Stimulated activated CD4-positive, alpha-beta T cell treated with anti-CD3 and anti-CD28 coated beads, TNF-alpha, amount 100 ng/mL, for 48 hours (primary cell): ENCODE data around the gene DPYD.

Experiments
- DNase-seq, 3 donors: peaks; one replicate each; pipeline ENCODE4 v3.0.0-alpha.2; 2020; ENCODE audit warnings: low read depth in 3 of 3

The DPYD gene

DNA sequence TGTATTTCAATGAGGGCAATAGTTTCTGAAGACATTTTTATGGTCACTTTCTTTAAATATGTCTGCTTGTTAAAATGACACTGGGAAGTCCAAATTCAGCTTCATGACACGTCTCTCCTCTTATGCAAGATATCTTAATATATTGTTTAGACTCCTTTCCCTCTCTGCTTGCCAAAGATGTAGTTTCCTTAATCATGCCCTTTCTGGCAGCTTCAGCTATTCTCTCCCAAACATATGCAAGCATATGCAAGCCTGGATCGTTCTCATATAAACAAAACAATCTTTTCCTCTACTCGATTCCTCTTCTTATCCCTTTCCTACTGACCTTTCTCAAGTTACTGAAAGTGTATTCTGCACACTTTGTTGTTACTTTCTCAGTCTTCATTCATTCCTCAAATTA is 827.1 kb downstream of the DPYD start:
- DNase-seq, result no peak

DNA sequence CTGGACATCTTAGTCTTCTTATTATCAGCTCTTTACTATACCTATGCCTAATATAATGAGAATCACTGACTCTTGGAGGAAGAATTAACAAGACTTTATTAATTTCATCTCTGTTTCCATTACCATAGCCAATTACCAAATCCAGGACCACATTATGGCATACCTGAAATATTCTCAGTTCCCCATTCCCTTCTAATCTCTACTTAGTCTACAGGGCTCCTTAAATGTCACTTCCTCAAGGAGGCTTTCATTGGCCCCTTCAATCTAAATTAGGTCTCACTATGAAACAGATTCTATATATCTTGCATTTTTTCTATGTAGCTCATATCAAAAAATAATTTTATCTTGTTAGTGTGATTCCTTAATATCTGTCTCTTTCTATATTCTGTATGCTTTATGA is 828.0 kb downstream of the DPYD start:
- no peak for DNase-seq

DNA sequence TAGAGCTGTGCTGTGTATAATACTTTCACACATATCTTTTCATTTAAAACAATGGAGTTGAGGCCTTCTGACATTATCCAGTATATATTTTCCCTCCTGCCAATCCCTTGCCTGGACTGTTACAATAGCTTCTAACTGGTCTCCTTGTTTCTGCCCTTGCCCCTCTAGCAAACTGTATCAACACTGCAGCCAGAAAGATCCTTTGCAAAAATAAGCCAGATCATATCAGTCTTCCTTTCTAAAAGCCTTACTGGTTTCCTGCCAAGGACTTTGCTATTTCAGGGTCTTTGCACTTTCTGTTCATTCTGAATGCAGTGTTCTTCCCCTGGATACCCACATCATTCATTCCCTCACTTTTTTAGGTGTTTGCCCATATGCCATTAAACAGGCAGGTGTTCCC is 829.2 kb downstream of the DPYD start:
- DNase-seq, result no peak

DNA sequence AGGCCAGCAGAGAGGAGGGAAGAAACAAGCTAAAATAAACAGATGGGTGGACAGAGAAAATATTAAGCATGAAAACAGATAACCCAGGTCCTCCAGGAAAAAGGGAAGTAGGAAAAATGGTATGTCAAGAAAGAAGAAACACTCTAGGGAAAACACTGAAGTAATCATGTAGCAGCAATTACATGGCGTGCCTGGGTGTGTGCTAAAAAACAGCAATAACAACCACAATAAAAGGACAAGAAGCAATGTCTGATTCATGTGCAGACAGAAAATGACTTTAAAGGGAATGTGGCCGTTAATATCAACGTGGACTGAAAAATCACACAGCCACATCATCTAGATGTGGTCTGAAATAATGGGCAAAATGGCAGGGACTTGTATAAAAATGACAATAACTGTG is 829.6 kb downstream of the DPYD start:
- DNase-seq, result no peak

DNA sequence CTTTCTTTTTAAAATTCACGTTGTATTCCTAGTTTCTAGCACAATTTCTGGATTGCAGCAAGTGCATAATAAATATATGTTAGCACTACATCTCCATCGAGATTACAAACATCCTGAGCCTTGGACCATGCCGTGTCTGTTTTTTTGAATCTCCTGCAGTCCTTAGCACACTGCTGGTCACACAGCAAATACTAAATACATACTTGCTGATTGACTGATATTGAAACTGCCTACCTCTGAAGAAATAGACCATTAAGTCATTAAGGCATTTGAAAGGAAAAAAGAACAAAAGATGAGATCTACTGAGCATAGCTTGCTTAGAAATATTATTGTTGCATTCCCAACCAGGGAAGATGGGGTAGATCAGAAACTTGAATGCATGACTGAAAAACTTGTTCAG is 830.1 kb downstream of the DPYD start:
- no peak for DNase-seq

DNA sequence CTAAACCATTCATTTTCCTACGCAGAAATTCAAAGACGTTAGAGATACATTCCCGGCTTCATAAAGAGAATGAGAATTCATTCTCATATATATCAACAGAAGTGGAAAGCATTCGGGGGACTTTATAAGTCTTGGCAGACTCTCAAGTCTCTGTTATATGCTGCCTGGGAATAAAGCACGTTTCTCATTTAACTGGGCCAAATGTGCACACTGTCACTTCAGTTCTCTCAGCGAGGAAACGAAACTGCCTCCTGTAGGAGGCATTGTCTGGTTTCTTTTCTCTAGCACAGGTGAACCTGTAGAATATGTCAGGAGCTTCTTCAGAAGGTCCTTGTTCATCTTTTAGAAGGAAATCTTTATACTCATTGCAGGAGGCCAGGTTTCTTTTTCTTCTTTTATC is 831.7 kb downstream of the DPYD start:
- no peak for DNase-seq

DNA sequence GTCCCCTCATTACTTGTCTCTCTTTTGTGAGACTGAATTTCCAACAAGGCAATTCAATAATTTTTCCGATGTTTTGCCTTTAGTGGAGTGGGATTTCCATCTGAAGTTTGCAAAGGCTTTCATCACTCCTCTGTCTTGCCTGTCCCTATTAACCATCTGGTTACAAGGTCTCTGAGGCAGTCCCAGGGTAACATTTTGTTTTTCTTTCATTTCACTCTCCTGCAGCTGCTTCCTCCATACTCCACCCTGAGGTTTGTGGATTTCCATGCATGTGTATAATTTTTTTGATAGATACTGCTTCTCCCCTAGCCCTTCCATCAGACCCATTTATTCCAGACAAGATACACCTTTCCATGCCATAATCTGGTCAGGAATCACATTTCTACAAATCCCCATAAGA is 832.4 kb downstream of the DPYD start:
- no peak for DNase-seq

DNA sequence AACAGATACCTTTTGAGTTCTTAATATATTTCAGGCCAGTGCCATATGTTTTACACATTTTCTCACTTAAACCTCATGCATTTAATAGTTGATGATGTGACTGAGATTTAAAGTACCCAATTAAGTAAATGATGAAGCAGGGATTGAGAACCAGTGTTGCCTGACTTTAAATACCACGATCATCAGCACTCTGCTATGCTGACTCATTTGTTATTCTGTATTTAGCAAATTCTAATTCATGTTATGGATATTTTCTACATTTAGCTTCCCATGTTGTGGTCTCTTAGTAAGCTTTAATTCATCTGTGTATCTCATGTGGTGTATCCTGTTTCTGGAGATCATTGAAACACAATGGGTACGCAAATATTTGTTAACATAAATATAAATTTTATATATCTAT is 836.3 kb downstream of the DPYD start:
- no peak for DNase-seq

DNA sequence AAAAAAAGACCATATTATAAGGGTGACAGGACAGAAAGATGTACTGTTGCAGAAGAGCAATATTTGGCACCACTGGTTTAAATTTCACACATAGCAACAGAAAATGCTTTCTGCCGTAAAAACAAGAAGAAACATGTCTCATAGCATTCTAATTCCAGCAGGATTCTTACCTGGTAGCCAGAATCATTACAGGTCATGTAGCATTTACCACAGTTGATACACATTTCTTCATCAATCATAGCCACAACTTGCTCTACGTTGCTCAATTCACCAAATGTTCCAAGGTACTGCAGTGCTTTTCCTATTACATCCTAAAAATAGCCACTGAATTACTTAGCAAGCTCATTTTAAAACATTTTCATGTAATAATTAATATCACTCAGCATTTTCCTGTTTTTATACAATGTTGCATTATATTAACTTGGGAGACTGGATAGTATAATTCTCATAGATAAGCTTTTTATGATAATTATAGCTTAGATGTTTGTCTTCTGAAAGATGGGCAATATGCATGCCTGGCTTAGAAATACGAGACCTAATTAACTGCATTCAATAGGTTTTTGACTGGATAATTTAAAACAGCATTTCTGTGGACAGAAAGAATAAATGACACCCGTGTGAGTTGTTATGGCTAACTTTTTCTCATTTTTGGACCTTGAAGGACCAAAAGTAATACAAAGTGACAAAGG is 838.5 kb downstream of the DPYD start:
- no peak for DNase-seq

DNA sequence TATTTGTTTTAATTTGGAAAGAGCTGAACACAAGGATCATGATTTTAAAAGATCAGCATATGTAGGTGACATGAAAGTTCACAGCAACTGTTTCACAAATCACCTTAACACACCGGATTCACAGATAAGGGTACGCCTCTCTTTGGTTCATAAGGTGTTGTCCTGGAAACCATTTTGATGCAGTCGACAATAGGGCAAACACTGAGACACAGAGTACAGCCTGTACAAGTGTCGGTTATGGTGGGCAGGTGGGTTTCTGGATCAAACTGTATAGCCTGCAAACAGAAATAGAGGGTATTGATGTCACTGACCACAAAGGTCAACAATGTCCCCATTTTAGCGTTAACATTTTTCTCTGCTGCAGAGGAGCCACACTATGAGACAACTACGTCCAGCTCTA is 842.0 kb downstream of the DPYD start:
- DNase-seq, result no peak

DNA sequence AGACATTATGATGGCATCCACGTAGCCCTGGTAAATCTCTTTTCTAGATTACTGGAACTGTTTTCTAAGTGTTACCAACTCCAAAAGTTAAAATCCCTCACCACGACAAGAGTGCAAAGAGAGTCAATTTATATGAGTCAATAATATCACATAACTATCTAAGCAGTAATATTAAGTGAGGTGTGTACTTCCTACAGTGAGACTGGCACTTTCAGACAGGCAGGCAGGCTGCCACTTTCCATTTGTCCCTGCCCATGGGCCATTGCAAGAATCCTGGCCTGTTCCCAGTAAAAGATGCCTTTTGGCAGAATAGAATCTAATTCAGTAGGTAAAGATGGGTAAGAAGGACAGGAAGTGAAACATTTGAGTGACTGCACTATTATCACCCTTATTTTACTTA is 843.6 kb downstream of the DPYD start:
- no peak for DNase-seq

DNA sequence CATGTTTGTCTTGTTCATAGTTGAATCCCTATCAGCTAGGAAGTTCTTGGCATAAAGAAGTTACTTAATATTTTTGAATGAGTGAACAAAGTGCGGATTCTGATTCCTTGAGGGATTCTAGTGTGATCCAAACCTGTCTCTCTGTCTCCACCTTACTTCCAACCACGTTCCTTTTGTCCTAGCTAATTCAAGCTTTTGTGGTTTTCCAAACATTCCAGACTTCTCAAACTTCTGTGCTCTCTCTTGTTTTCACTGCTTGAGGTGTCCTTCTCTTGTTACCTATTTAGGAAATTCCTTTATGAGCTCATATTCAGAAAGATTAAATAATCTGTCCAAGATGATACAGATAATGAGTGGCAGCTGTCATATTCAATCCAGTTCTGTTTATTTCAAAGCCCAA is 846.1 kb downstream of the DPYD start:
- DNase-seq, result no peak

DNA sequence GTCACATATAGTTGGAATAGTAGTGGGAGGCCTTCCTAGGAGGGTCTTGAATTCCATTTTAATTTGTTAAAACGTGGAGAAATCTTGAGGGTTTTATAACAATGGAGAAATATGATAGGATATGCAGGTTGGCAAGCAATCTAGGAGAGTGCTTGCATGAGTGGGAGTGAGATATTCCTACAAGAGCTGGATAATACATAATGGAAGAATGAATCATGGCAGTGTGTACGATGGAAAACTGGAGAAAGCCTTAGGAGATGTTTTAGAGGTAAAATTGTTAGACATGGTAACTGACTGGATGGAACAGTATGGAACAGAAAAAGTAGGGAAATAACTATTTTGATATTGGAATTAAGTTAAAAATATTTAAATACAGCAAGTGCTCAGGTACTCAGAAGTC is 846.9 kb downstream of the DPYD start:
- no peak for DNase-seq

DNA sequence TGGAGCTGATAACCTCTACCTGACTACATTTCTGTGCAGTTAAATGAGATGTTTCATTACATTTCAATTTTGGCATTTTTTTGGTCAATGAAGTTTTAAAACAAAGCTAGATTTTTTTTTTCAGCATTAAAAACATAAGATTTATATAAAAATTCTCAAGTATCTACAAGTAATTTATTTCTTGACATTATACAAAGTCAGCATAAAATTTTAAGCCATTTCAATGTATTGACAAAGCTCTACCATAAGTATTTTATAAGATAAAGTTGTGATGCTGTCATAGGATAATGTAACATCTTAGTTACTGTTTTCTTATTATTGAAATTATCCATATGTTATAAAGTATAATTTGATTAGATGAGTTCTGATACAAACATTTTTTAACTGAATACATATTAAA is 847.7 kb downstream of the DPYD start:
- no peak for DNase-seq

DNA sequence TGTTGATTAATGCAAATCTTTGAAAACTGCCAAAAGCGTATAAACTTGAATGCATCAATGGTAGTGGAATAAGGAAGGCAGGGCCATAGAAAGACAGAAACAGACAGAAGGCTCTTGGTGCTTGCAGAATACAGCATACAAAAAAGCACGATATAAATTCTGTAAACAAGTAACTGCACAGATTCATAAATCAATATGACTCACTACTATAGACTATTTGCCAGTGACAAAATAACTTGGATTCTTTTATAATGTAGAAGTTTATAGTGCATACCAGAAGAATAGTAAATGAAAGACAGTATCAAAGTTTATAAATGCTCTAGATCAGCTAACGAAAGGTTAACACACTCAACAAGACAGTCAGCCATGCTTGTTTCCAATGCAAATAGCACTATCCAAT is 849.7 kb downstream of the DPYD start:
- no peak for DNase-seq

DNA sequence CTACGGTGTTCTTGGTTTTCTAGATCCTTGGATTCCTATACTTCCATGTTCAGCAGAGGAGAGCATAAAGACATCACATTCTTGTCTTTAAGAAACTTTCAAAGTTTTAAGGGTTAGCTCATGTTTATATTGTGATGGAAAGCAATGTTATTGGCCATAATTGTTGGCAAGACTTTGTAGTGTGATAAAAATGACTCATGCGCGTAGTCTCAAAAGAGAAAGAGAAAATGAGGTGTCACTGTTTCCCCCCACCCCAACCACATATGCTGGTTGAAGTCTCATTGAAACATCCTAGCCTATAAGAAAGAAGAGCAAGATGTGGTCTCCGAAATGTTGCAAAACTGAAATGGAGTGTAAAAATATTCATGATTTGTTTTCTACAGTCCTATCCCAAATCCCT is 850.5 kb downstream of the DPYD start:
- no peak for DNase-seq

DNA sequence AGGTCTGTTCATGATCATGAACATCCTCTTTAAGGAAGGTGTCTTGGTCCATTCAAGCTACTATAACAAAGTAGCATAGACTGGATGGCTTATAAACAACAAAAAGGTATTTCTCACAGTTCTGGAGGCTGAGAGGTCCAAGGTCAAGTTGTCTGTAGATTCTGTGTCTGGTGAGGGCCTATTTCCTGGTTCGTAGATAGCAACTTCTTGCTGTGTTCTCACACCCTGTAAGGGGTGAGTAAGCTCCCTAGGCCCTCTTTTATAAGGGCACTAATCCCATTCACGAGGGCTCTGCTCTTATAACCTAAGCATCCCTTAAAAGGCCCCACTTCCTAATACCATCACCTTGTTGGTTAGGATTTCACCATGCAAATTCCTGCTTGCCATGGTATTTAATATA is 851.5 kb downstream of the DPYD start:
- no peak for DNase-seq

DNA sequence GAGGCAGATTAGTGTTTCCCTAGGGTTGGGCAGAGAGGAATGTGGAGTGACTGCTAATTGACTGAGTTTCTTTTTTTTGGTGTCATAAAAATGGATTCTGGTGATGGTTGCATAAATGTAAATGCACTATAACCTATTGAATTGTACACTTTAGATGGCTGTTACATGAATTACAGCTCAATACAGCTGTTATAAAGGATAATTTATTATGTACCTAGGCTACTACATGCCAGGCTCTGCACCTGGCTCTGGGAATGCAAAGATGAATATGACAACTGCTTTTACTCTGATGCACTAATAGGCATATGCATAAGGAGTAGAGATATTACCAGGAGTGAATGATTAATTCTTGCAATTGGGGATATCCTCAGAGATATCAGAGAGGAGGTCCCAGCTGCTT is 854.0 kb downstream of the DPYD start:
- no peak for DNase-seq

DNA sequence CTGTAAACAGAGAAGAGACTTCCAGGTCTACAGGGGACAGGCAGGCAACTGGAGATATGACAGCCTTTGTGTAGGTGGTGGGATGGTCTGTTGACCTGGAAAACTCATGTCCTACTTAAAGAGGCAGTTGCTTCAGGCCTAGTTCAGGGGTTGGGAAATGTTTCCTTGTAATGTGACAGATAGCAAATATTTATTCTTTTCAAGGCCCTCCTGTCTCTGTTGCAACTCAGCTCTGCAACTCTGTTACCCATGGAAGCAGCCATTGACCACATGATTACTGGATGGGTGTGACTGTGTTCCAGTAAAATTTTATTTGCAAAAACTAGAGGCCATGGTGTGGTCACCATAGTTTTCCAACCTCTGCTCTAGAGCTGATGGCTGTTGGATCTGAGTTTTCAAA is 857.3 kb downstream of the DPYD start:
- no peak for DNase-seq

DNA sequence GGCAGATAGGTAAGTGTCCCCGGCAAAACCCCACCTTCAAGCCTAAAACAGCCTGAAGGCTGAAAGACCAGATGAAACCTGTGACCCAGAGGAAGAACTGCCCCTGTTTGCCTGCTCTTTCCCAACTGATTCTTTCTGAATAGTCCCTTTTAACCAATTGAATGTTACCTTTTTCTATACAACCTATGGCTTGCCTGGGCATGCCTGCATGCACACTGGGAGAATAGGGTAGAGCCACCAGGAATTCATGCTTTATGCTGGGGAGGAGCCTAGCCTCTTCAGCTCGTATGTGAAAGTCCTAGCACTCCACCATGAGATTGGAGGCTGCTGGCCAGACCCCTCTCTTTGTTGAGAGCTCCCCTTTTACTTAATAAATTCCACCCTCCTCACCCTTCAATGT is 859.2 kb downstream of the DPYD start:
- no peak for DNase-seq

DNA sequence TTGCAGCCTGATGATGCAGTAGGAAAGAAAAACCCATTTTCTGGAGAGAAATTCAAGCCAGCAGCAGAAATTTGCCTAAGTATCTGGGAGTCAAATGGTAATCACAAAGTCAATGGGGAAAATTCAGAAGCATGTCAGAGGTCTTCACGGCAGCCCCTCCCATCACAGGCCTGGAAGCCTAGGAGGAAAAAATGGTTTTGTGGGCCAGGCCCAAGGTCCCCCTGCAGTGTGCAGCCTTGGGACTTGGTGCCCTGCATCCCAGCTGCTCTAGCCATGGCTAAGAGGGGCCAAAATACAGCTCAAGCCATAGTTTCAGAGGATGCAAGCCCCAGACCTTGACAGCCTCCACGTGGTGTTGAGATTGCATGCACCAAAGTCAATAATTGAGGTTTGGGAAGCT is 864.4 kb downstream of the DPYD start:
- DNase-seq, result no peak

DNA sequence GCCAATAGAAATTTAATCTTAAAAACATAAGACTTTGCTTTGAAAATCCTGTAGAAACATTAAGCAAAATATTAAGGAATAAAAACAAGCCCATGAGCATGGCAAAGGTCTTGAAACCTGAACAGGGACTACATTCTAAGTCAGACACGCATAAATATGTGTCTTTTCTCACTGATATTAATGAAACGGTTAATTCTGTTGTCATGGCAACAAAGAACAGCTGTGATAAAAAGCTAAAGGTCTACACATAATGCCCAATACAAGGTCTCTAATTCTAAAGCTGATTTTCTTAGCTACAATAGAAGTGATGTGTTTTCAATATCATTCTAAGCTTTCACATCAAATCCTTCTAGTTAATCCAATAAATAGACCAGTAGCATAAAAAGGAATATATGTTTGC is 867.6 kb downstream of the DPYD start:
- no peak for DNase-seq

DNA sequence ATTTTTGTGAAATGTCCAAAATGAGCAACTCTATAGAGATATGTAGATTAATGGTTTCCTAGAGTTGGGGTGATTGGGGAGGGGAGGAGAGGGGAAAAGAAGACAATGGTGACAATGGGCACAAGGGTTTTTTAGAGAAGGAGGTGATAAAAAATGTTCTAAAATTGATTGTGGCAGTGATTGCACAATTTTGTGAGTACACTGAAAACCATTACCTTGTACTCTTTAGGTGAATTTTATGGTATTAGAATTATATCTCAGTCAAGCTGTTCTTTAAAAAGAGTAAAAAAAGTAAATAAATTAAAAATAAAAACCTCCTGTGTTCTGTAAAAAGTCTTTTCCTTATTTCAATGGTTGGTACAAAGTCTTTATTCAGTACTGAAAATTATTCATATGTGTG is 869.0 kb downstream of the DPYD start:
- no peak for DNase-seq

DNA sequence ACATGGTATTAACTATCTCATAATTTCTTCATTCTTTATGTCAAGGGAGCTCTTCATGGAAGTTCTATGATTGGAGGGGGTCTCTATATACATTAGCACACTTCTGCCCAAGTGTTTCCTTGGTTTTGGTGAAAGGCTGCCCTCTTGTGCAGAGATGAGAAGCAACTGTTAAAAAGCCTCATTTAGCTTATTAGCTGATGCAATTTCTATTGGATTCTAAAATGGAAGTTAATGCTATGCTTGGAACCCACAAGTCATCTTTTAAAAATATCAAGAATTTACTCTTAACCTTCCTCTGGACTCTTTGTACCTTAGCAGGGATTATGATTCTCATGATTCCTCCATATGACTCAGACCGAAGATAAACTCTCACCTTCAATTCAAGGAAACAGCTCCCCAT is 870.3 kb downstream of the DPYD start:
- no peak for DNase-seq

DNA sequence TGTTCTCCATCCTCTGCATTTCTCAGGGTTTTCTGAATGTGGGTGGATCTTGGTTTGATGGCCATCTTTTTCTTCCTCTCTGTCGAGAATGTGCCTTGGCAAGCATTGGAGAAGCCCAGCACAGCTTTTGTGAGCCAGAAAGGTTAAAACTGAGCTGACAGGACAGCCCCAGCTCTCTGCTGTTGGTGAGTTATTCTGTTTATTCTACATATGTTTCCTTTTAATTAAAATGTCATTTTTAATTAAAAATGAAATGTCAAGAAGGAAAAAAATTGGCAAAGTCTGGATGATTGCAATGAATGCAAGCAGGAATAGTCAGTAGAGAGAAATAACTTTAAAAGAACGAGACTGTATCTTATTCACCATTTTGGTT is 873.4 kb downstream of the DPYD start:
- DNase-seq, result no peak
